PC-3 (cell line): ENCODE data around the gene TCERG1L. TPM values are rescaled to one million over a fixed set of nuclear protein-coding genes. Genes with fewer than 3 reads are reported as not detected.

Source experiments
- ATAC-seq: fragments of 200-7000 bp; cut with Tn5 transposase; 2 replicates; pipeline ENCODE4 v1.9.1; 2020; ENCODE audit warnings: mild to moderate bottlenecking, moderate library complexity
- BruUV-seq: library from RNA; stranded (reverse); fragments of 400-500 nt; replicated peaks from 2 replicates; lab custom pipeline; 2021; lab: Mats Ljungman, UMichigan
- CTCF ChIA-PET: fragments of 300-600 bp; sonication (Branson Sonifier 250); formaldehyde crosslinking; loops from one replicate; lab custom pipeline; 2022; ENCODE audit warnings: antibody characterized with exemption; lab: Charles Lee
- POLR2A ChIA-PET: fragments of 300-600 bp; sonication (Branson Sonifier 250); formaldehyde crosslinking; loops from one replicate; lab custom pipeline; 2022; ENCODE audit warnings: antibody characterized with exemption; ENCODE audit not compliant: unreplicated experiment; lab: Charles Lee
- DNase-seq: peaks from one replicate; pipeline ENCODE4 v3.0.0-alpha.2; 2015
- H2AFZ ChIP-seq: fragments of 300-600 bp; sonication (generic); 2 replicates; pipeline ENCODE4 v1.6.0; 2016; ENCODE audit warnings: antibody characterized with exemption, low read length
- H3F3A ChIP-seq: fragments of 300-600 bp; sonication (generic); one replicate; pipeline ENCODE4 v1.6.0; 2017; ENCODE audit warnings: antibody characterized with exemption, low read length, control low read depth, mild to moderate bottlenecking; ENCODE audit not compliant: unreplicated experiment
- H3K27ac ChIP-seq: fragments of 300-600 bp; sonication (generic); 2 replicates; pipeline ENCODE4 v1.5.1; 2016; ENCODE audit warnings: mild to moderate bottlenecking, low read length
- H3K27me3 ChIP-seq: fragments of 300-600 bp; sonication (generic); 2 replicates; pipeline ENCODE4 v1.6.1; 2016; ENCODE audit warnings: low read length, mixed read lengths
- H3K36me3 ChIP-seq: fragments of 300-600 bp; sonication (generic); 2 replicates; pipeline ENCODE4 v1.6.1; 2016; ENCODE audit warnings: low read depth, mixed run types, low read length, mixed read lengths
- H3K4me1 ChIP-seq: fragments of 300-600 bp; sonication (generic); 2 replicates; pipeline ENCODE4 v1.5.1; 2016; ENCODE audit warnings: low read length; ENCODE audit not compliant: insufficient read depth
- H3K4me2 ChIP-seq: fragments of 300-600 bp; sonication (generic); 2 replicates; pipeline ENCODE4 v1.6.0; 2016; ENCODE audit warnings: low read length
- H3K4me3 ChIP-seq: fragments of 300-600 bp; sonication (generic); 2 replicates; pipeline ENCODE4 v1.5.1; 2016; ENCODE audit warnings: mild to moderate bottlenecking, low read length, mixed read lengths
- H3K79me2 ChIP-seq: fragments of 300-600 bp; sonication (generic); 2 replicates; pipeline ENCODE4 v1.6.1; 2017; ENCODE audit warnings: low read length, mixed read lengths
- H3K9ac ChIP-seq: fragments of 300-600 bp; sonication (generic); 2 replicates; pipeline ENCODE4 v1.6.0; 2016; ENCODE audit warnings: mild to moderate bottlenecking, low read length
- H3K9me2 ChIP-seq: fragments of 300-600 bp; sonication (generic); replicated peaks from 2 replicates; pipeline ENCODE4 v1.6.1; 2016; ENCODE audit warnings: mixed run types, low read length, mixed read lengths
- H3K9me3 ChIP-seq: fragments of 300-600 bp; sonication (generic); 2 replicates; pipeline ENCODE4 v1.6.1; 2016; ENCODE audit warnings: low read length, mixed read lengths
- H4K20me1 ChIP-seq: fragments of 300-600 bp; sonication (generic); 2 replicates; pipeline ENCODE4 v1.6.1; 2016; ENCODE audit warnings: low read length, mixed read lengths
- CTCF ChIP-seq: fragments of 300-600 bp; sonication (generic); conservative IDR thresholded peaks from 2 replicates; pipeline ENCODE4 v1.5.1; 2017; ENCODE audit warnings: antibody characterized with exemption, low read depth, mild to moderate bottlenecking, low read length
- EZH2 ChIP-seq: fragments of 300-600 bp; sonication (generic); IDR thresholded peaks from one replicate; pipeline ENCODE4 v1.6.1; 2017; ENCODE audit warnings: antibody characterized with exemption, mild to moderate bottlenecking, low read length; ENCODE audit not compliant: unreplicated experiment
- EZH2phosphoT487 ChIP-seq: fragments of 300-600 bp; sonication (generic); IDR thresholded peaks from 2 replicates; pipeline ENCODE4 v1.6.1; 2018; ENCODE audit warnings: mild to moderate bottlenecking, antibody characterized with exemption, low read length, borderline replicate concordance
- intact Hi-C: fragments of 100-400 bp; cut with micrococcal nuclease; formaldehyde crosslinking; loops from 2 replicates; pipeline ENCODE4 v1.9.0; 2023
- total RNA-seq: library from RNA; depleted of rRNA; stranded (reverse); fragments of >200 nt; gene quantifications from 2 replicates; pipeline ENCODE4 v1.2.3, GENCODE V29; 2014

TCERG1L gene
- total RNA-seq, 1 experiment from 2014 or later, result not detected

GRCh38 chr10:131175891-131176290, 135.6 kb downstream of the TCERG1L start:
- H3K36me3 ChIP-seq, result no peaks in the 10 kb centered on the region
- no TSS peak for BruUV-seq
- H4K20me1 ChIP-seq, result no peaks in the 10 kb centered on the region
- no peak overlapping the region for H3K27ac ChIP-seq
- intact Hi-C loops, result no loop called here
- ATAC-seq (no peak), DNase-seq (no peak)
- H3K79me2 ChIP-seq, result no peaks in the 10 kb centered on the region
- H3K4me2 ChIP-seq, result no peak overlapping the region
- ChIA-PET CTCF (no interaction called here), POLR2A (no interaction called here)
- no peaks in the 10 kb centered on the region for H3K4me1 ChIP-seq
- no peaks in the 10 kb centered on the region for H3F3A ChIP-seq
- H3K9me3 ChIP-seq, result no peaks in the 10 kb centered on the region
- no peaks in the 10 kb centered on the region for H3K9me2 ChIP-seq
- H3K4me3 ChIP-seq, result no peak overlapping the region
- H3K27me3 ChIP-seq, result no peaks in the 10 kb centered on the region
- H3K9ac ChIP-seq, result no peak overlapping the region
- H2AFZ ChIP-seq, result no peak overlapping the region
- no peak for TF ChIP-seq EZH2
- TF ChIP-seq CTCF, result no peak
- no peak for TF ChIP-seq EZH2phosphoT487

DNA sequence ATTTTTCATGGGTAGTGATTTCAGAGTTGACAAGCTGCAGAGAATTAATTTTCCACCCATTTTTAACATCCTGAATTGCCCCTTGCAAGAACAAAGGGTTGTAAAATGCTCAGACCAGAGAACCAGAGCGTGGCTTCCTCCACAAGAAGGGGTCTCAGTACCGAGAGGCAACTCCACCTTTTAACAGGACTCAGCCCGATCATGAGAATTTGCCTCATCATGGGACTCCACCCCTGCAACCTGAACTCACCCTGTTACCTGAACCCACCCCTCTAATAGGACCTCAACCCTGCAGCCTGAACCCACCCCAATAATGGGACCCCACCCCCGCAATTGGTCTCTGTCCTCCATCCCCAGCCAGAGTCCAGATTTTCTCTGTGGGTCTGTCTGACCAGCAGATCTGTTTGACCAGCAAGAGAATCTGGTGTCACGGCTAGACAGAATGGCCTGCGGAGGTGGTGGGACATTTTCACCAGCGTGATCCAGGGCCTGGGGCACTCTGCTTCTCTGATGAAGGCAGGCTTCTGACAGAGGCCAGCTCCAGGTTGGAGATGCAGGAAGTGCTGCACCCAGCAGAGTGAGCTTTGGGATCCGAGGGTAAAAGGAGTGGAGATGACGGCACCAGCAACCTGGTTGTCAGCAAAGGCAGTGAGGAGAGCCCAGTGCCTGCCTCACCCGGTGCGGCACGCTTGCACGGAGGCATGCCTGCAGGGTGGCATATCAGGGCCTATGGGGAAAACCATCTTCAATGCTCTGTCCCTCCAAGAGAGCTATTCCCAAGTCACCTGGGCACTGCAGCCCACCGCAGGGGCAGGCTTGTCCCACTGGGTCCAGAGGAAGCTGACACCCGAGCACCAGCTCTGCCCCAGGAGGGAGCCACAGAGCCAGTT, 136.6 kb downstream of the TCERG1L start:
- Histone ChIP-seq H2AFZ (no peak overlapping the region), H3K27ac (no peak overlapping the region), H3K79me2 (no peaks in the 10 kb centered on the region), H3K36me3 (no peaks in the 10 kb centered on the region), H3K9me2 (no peaks in the 10 kb centered on the region), H3K9me3 (no peaks in the 10 kb centered on the region), H3F3A (no peaks in the 10 kb centered on the region), H3K27me3 (no peaks in the 10 kb centered on the region), H3K4me3 (no peak overlapping the region), H3K9ac (no peak overlapping the region), H4K20me1 (no peaks in the 10 kb centered on the region), H3K4me1 (no peaks in the 10 kb centered on the region), H3K4me2 (no peak overlapping the region)
- BruUV-seq, result no TSS peak
- CTCF ChIA-PET, result no interaction called here
- ATAC-seq, result no peak
- TF ChIP-seq CTCF (no peak), EZH2 (no peak), EZH2phosphoT487 (no peak)
- POLR2A ChIA-PET, result no interaction called here
- DNase-seq, result no peak
- intact Hi-C loops, result no loop called here

DNA sequence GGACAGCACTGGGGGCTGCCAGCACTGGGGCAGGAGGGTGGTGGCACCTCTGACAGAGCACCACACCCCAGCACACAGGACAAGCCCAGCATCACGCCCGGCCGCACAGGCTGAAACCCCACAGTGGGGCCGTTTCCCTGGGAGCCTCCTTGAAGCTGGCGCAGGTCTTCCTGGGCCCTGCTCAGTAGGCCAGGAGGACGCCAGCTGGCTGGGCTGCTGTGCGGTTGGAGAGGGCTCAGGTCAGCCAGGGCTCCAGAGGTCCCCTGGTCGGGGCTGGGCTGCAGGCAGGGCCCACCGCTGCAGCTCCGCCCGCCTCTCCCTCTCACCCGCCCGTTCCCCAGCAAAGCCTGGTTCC, 137.3 kb downstream of the TCERG1L start:
- BruUV-seq, result no TSS peak
- POLR2A ChIA-PET, result no interaction called here
- intact Hi-C loops, result no loop called here

More for the DNA sequence above, 137.3 kb downstream of the TCERG1L start:
- Histone ChIP-seq H2AFZ (no peak overlapping the region), H3F3A (no peaks in the 10 kb centered on the region), H3K79me2 (no peaks in the 10 kb centered on the region), H3K9me2 (no peaks in the 10 kb centered on the region), H3K27ac (no peak overlapping the region), H3K9ac (no peak overlapping the region), H3K4me3 (no peak overlapping the region), H3K4me2 (no peak overlapping the region), H3K27me3 (no peaks in the 10 kb centered on the region), H3K9me3 (no peaks in the 10 kb centered on the region), H4K20me1 (no peaks in the 10 kb centered on the region), H3K4me1 (no peaks in the 10 kb centered on the region), H3K36me3 (no peaks in the 10 kb centered on the region)
- CTCF ChIA-PET, result no interaction called here
- DNase-seq, result no peak
- ATAC-seq, result no peak
- TF ChIP-seq EZH2, result no peak
- TF ChIP-seq CTCF, result no peak
- no peak for TF ChIP-seq EZH2phosphoT487
